ENCODE results near the gene DIS3L. TPM values are rescaled to one million over a fixed set of nuclear protein-coding genes. Genes with fewer than 3 reads are reported as not detected.

Gene DIS3L
- total RNA-seq, 4 donors from 2014 or later, result 21.9 to 35.1 (median 32.1) TPM

- Histone ChIP-seq H3K9me3 (no peaks in the 10 kb centered on the region), H3K4me1 (peaks cover 11 to 13% of the 10 kb centered on the region in 2 donors), H3K27ac (no peak overlapping the region), H3K36me3 (no peaks in the 10 kb centered on the region), H3K4me3 (no peak overlapping the region), H3K27me3 (no peaks in the 10 kb centered on the region)
- in situ Hi-C loops (cut with MboI; ENCODE audit: low sequenced_read_pairs in 4 of 4) (loop anchor here in 3 of 4 donors (25.0 kb wide), 1 partner anchor 651 kb away; no protein-coding TSS in a partner anchor), intact Hi-C loops (cut with DNase I; ENCODE audit: low total_unique reads) (loop anchor here (2.0 kb wide), 1 partner anchor 36 kb away; the partner anchor contains the start of gene MEGF11)
- TF ChIP-seq POLR2A (IDR thresholded peaks at IDR 0.05), result no peak
- TF ChIP-seq, protein P1, sequence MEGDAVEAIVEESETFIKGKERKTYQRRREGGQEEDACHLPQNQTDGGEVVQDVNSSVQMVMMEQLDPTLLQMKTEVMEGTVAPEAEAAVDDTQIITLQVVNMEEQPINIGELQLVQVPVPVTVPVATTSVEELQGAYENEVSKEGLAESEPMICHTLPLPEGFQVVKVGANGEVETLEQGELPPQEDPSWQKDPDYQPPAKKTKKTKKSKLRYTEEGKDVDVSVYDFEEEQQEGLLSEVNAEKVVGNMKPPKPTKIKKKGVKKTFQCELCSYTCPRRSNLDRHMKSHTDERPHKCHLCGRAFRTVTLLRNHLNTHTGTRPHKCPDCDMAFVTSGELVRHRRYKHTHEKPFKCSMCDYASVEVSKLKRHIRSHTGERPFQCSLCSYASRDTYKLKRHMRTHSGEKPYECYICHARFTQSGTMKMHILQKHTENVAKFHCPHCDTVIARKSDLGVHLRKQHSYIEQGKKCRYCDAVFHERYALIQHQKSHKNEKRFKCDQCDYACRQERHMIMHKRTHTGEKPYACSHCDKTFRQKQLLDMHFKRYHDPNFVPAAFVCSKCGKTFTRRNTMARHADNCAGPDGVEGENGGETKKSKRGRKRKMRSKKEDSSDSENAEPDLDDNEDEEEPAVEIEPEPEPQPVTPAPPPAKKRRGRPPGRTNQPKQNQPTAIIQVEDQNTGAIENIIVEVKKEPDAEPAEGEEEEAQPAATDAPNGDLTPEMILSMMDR (IDR thresholded peaks at IDR 0.05 in 4 of 5, conservative IDR thresholded peaks at IDR 0.05 in 1 of 5), result no peak
- no peak for ATAC-seq
- no peak for DNase-seq
These were observed 4.7 kb upstream of the DIS3L start for GRCh38 chr15:66288551-66289185.

- DNase-seq (no peak), ATAC-seq (no peak)
- no peak for TF ChIP-seq POLR2A (IDR thresholded peaks at IDR 0.05)
- TF ChIP-seq, protein P1 (IDR thresholded peaks at IDR 0.05 in 4 of 5, conservative IDR thresholded peaks at IDR 0.05 in 1 of 5), result no peak
- intact Hi-C loops (cut with DNase I; ENCODE audit: low total_unique reads) (loop anchor here (5.0 kb wide), 1 partner anchor 207 kb away; the partner anchor contains the start of gene SNAPC5), in situ Hi-C loops (cut with MboI; ENCODE audit: low sequenced_read_pairs in 4 of 4) (loop anchor here in 3 of 4 donors (25.0 kb wide), 1 partner anchor 653 kb away; no protein-coding TSS in a partner anchor)
- Histone ChIP-seq H3K27me3 (no peaks in the 10 kb centered on the region), H3K9me3 (no peaks in the 10 kb centered on the region), H3K4me1 (peaks cover 22 to 23% of the 10 kb centered on the region in 2 donors), H3K4me3 (no peak overlapping the region), H3K27ac (no peak overlapping the region), H3K36me3 (no peaks in the 10 kb centered on the region)
These were observed 3.4 kb upstream of the DIS3L start for GRCh38 chr15:66290007-66290406.

GRCh38 chr15:66290518-66290917, 2.9 kb upstream of the DIS3L start:
- Histone ChIP-seq H3K27ac (no peak overlapping the region), H3K36me3 (no peaks in the 10 kb centered on the region), H3K9me3 (no peaks in the 10 kb centered on the region), H3K27me3 (no peaks in the 10 kb centered on the region), H3K4me1 (peaks cover 26 to 27% of the 10 kb centered on the region in 2 donors), H3K4me3 (no peak overlapping the region)
- TF ChIP-seq POLR2A (IDR thresholded peaks at IDR 0.05), result no peak
- TF ChIP-seq, protein P1 (IDR thresholded peaks at IDR 0.05 in 4 of 5, conservative IDR thresholded peaks at IDR 0.05 in 1 of 5), result no peak
- DNase-seq, result no peak
- intact Hi-C loops (cut with DNase I; ENCODE audit: low total_unique reads) (loop anchor here (5.0 kb wide), 1 partner anchor 207 kb away; the partner anchor contains the start of gene SNAPC5), in situ Hi-C loops (cut with MboI; ENCODE audit: low sequenced_read_pairs in 4 of 4) (loop anchor here in 3 of 4 donors (25.0 kb wide), 1 partner anchor 653 kb away; no protein-coding TSS in a partner anchor)
- ATAC-seq, result no peak

DNA sequence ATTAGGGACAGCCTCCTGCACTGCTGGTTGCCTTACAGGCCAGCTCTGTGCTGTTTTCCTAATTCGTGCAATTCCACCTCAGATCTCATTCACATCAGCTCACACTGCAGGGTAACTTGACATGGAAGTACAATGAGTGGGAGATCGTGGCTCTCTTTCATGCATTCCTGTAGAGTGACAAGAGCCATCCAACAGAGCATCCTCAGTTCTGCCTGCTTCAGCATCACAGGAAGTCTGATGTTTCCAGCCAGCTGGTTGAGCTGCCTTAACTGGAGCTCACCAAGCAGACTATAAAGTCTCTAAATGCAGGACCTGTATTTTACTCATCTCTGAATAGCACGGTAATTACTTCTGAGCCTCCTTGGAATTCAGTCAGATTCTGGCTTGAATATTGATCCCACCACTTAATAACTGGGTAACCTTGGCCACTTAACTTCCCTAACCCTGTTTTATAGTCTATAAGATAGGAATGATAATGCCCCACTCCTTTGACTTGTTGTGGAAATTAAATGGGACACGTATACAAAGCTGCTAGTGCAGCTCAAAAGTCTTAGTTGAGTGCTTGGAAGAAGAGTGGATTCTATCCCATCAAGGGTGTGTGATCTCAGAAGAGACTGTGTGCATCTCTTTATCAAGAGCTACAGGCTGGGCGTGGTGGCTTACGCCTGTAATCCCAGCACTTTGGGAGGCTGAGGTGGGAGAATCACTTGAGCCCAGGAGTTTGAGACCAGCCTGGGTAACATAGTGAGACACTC, 1.4 kb upstream of the DIS3L start:
- H3K4me1 ChIP-seq, result peaks cover 26 to 31% of the 10 kb centered on the region in 2 donors
- in situ Hi-C loops (cut with MboI; ENCODE audit: low sequenced_read_pairs in 4 of 4), result loop anchor here in 3 of 4 donors (25.0 kb wide), 1 partner anchor 655 kb away; no protein-coding TSS in a partner anchor
- peak overlapping the region in 2 of 4 donors; percentile 78 to 88 for H3K27ac ChIP-seq
- no peaks in the 10 kb centered on the region for H3K27me3 ChIP-seq
- H3K9me3 ChIP-seq, result no peaks in the 10 kb centered on the region
- intact Hi-C loops (cut with DNase I; ENCODE audit: low total_unique reads), result loop anchor here (5.0 kb wide), 1 partner anchor 205 kb away; the partner anchor contains the start of gene SNAPC5
- H3K36me3 ChIP-seq, result no peaks in the 10 kb centered on the region
- peak overlapping the region in 1 of 4 donors; percentile 69 for H3K4me3 ChIP-seq
- TF ChIP-seq, protein P1 (IDR thresholded peaks at IDR 0.05 in 4 of 5, conservative IDR thresholded peaks at IDR 0.05 in 1 of 5), result no peak
- TF ChIP-seq POLR2A (IDR thresholded peaks at IDR 0.05), result no peak
- ATAC-seq (no peak), DNase-seq (no peak)
